ENCODE measurements around the gene DCAF11. TPM values are rescaled to one million over a fixed set of nuclear protein-coding genes. Genes with fewer than 3 reads are reported as not detected.
A peak's percentile ranks its signal among the peaks of the same experiment; 100 is the strongest.

The DCAF11 gene
- total RNA-seq, 1 experiment from 2014 or later: 68.2 TPM

GRCh38 chr14:24160499-24160849 lies 45.9 kb downstream of the DCAF11 start:
- TF ChIP-seq CTCF (conservative IDR thresholded peaks at IDR 0.05; ENCODE audit: low read depth, low read length): no peak
- TF ChIP-seq EZH2phosphoT487 (IDR thresholded peaks at IDR 0.05; ENCODE audit: borderline replicate concordance, low read length): no peak
- no peak for TF ChIP-seq EZH2 (IDR thresholded peaks at IDR 0.05; ENCODE audit: low read length, unreplicated experiment)
- H3K9me3 ChIP-seq (ENCODE audit: low read length): no peaks in the 10 kb centered on the region
- peaks cover 2% of the 10 kb centered on the region for H3F3A ChIP-seq (ENCODE audit: low read length, unreplicated experiment)
- no TSS peak for BruUV-seq (replicated peaks)
- H3K79me2 ChIP-seq (ENCODE audit: low read length): no peaks in the 10 kb centered on the region
- H3K4me3 ChIP-seq (ENCODE audit: low read length): no peak overlapping the region
- CTCF ChIA-PET: interaction anchor here (1.2 to 1.3 kb wide), 3 partner anchors 24 to 102 kb away, joined by 4 to 7 read pairs (median 7); partner anchors contain the start of genes DCAF11, NRL and PSME1
- peaks cover 13% of the 10 kb centered on the region for H3K4me1 ChIP-seq (ENCODE audit: insufficient read depth, low read length)
- H3K27me3 ChIP-seq (ENCODE audit: low read length): no peaks in the 10 kb centered on the region
- H3K4me2 ChIP-seq (ENCODE audit: low read length): no peak overlapping the region
- no peak overlapping the region for H2AFZ ChIP-seq (ENCODE audit: low read length)
- H3K9me2 ChIP-seq (replicated peaks; ENCODE audit: low read length): no peaks in the 10 kb centered on the region
- H3K27ac ChIP-seq (ENCODE audit: low read length): no peak overlapping the region
- no peak for ATAC-seq
- peaks cover 30% of the 10 kb centered on the region for H3K36me3 ChIP-seq (ENCODE audit: low read depth, low read length)
- no peaks in the 10 kb centered on the region for H4K20me1 ChIP-seq (ENCODE audit: low read length)
- H3K9ac ChIP-seq (ENCODE audit: low read length): no peak overlapping the region
- no peak for DNase-seq
- POLR2A ChIA-PET (ENCODE audit: unreplicated experiment): interaction anchor here (0.5 to 0.9 kb wide), 2 partner anchors 55 to 67 kb away, joined by 3 to 4 read pairs; no protein-coding TSS in a partner anchor
- intact Hi-C loops (cut with micrococcal nuclease): loop anchor here (2.0 kb wide), 1 partner anchor 102 kb away; no protein-coding TSS in a partner anchor

GRCh38 chr14:24160850-24161804 lies 46.5 kb downstream of the DCAF11 start, which contains the start of gene IRF9:
Gene IRF9, plus strand, starts transcription at chr14:24161265. Its CDS starts 880 bp downstream, at chr14:24162145.
- H3F3A ChIP-seq (ENCODE audit: low read length, unreplicated experiment): no peaks in the 10 kb centered on the region
- intact Hi-C loops (cut with micrococcal nuclease): loop anchor here (1.0 to 2.0 kb wide), 2 partner anchors 47 to 102 kb away; partner anchors contain the start of genes DCAF11 and NRL
- H3K9me2 ChIP-seq (replicated peaks; ENCODE audit: low read length): no peaks in the 10 kb centered on the region
- CTCF ChIA-PET: interaction anchor here (0.5 to 1.3 kb wide), 9 partner anchors 14 to 103 kb away, joined by 3 to 7 read pairs (median 4); partner anchors contain the start of genes DCAF11, NRL, PSME1 and RNF31
- H3K79me2 ChIP-seq (ENCODE audit: low read length): no peaks in the 10 kb centered on the region
- H3K9ac ChIP-seq (ENCODE audit: low read length): peak within 1 kb of the TSS; percentile 46
- peak within 1 kb of the TSS; percentile 65 for H3K4me2 ChIP-seq (ENCODE audit: low read length)
- H3K27me3 ChIP-seq (ENCODE audit: low read length): no peaks in the 10 kb centered on the region
- H4K20me1 ChIP-seq (ENCODE audit: low read length): no peaks in the 10 kb centered on the region
- peak within 1 kb of the TSS; percentile 47 for H3K4me3 ChIP-seq (ENCODE audit: low read length)
- no peak for TF ChIP-seq EZH2phosphoT487 (IDR thresholded peaks at IDR 0.05; ENCODE audit: borderline replicate concordance, low read length)
- no peak for TF ChIP-seq EZH2 (IDR thresholded peaks at IDR 0.05; ENCODE audit: low read length, unreplicated experiment)
- peak; percentile 96 for TF ChIP-seq CTCF (conservative IDR thresholded peaks at IDR 0.05; ENCODE audit: low read depth, low read length)
- H3K4me1 ChIP-seq (ENCODE audit: insufficient read depth, low read length): peaks cover 13% of the 10 kb centered on the region
- TSS peak; percentile 84 for BruUV-seq (replicated peaks)
- H2AFZ ChIP-seq (ENCODE audit: low read length): peak within 1 kb of the TSS; percentile 30
- ATAC-seq: peak; percentile 94
- DNase-seq: peak; percentile 97
- no peaks in the 10 kb centered on the region for H3K9me3 ChIP-seq (ENCODE audit: low read length)
- peaks cover 23% of the 10 kb centered on the region for H3K36me3 ChIP-seq (ENCODE audit: low read depth, low read length)
- H3K27ac ChIP-seq (ENCODE audit: low read length): peak within 1 kb of the TSS; percentile 11
- POLR2A ChIA-PET (ENCODE audit: unreplicated experiment): interaction anchor here (0.9 to 1.1 kb wide), 2 partner anchors 20 to 67 kb away, joined by 4 to 5 read pairs; partner anchors contain the start of gene EMC9
